ENCODE measurements around the gene OSBPL2. TPM values are rescaled to one million over a fixed set of nuclear protein-coding genes. Genes with fewer than 3 reads are reported as not detected.

The OSBPL2 gene
- total and polyA plus RNA-seq, 7 donors: 27.0 to 36.8 (median 31.7) TPM

DNA sequence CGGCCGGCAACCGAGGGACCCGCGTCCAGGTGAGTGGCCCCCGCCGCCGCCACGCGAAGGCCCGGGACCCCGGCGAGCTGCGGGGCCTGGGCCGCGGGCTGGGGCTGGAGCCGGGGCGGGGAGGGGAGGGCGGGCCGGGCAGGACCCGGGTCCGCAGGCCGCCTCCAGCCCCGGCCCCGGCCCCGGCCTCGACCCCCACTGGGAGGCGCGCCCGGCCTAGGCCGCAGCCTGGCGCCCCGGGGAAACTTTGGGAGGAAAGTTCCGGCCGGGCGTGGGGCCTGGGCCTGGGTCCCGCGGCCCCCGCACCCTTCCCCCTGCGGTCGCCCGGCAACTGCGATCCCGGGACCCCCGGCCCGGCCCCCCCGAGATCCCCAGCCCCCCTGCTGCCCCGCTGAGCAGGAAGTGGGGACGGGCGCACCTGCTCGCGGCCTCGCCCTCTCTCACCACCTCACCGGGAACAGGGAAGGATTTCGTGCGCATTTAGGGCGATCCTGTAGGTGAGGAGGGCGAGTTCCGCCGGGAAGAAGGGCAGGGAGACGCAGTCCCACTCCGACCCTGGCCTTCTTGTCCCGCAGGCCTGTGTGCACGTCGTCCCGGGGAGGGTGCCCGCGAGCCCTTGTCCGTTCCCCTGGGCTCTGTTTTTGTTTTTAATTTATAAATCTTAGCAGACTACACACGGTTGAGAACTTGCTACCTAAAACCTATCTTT lies 402 bp downstream of the OSBPL2 start:
- TF ChIP-seq POLR2AphosphoS5 (IDR thresholded peaks at IDR 0.05) (no peak), POLR2A (IDR thresholded peaks at IDR 0.05) (no peak), EP300 (IDR thresholded peaks at IDR 0.05) (no peak)
- TF ChIP-seq, protein P1, sequence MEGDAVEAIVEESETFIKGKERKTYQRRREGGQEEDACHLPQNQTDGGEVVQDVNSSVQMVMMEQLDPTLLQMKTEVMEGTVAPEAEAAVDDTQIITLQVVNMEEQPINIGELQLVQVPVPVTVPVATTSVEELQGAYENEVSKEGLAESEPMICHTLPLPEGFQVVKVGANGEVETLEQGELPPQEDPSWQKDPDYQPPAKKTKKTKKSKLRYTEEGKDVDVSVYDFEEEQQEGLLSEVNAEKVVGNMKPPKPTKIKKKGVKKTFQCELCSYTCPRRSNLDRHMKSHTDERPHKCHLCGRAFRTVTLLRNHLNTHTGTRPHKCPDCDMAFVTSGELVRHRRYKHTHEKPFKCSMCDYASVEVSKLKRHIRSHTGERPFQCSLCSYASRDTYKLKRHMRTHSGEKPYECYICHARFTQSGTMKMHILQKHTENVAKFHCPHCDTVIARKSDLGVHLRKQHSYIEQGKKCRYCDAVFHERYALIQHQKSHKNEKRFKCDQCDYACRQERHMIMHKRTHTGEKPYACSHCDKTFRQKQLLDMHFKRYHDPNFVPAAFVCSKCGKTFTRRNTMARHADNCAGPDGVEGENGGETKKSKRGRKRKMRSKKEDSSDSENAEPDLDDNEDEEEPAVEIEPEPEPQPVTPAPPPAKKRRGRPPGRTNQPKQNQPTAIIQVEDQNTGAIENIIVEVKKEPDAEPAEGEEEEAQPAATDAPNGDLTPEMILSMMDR (IDR thresholded peaks at IDR 0.05): no peak

DNA sequence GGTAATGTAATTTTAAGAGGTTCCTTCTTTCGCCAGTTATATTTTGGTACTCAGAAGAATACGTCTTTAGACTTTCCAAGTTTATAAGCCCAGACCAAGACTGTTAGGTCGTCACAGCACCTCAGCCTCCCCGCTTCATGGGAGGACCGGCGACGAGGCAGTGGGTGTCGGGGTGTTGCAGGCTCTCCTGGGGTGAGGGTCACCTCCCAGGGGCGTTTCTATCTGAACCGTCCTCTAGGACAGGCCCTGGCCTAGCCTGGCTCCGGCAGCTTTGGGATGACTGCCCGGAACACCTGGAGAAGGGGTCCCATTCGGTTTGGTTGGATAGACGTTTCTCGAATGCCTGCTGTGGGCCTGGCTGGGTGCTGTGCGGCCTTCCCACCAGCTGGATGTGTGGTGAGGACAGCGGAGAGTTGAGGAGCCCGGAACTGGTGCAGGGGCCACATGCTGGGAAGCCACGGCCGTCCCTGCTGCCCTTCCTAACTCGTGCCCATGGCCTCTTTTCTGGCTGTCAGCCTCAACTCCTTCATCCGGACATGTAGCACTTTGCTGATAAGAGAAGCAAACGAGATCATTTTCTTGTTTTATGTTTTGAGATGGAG lies 1.1 kb downstream of the OSBPL2 start:
- no peak for DNase-seq
- peak overlapping the region; percentile 62 to 96 (median 94) for H3K4me3 ChIP-seq
- 13 to 54% methylated on average over 23 of the region's 23 CpGs for WGBS, 2 donors

More for the DNA sequence above, 402 bp downstream of the OSBPL2 start:
- Histone ChIP-seq H3K27me3 (peaks cover 0 to 2% (median 0%) of the 10 kb centered on the region in 3 donors), H3K9me3 (no peaks in the 10 kb centered on the region), H3K4me1 (peaks cover 0 to 21% (median 20%) of the 10 kb centered on the region in 4 donors), H3K36me3 (peaks cover 0 to 5% (median 2%) of the 10 kb centered on the region in 4 donors), H3K27ac (peak overlapping the region; percentile 81 to 87 (median 85)), H3K4me3 (peak overlapping the region; percentile 62 to 96 (median 94))
- intact Hi-C loops (cut with DNase I): loop anchor here (1.0 to 5.0 kb wide), 3 partner anchors 55 to 149 kb away; partner anchors contain the start of genes MTG2, PSMA7, RPS21 and SS18L1
- WGBS, 2 donors: 1% methylated on average over 70 of the region's 70 CpGs
- DNase-seq: no peak

DNA sequence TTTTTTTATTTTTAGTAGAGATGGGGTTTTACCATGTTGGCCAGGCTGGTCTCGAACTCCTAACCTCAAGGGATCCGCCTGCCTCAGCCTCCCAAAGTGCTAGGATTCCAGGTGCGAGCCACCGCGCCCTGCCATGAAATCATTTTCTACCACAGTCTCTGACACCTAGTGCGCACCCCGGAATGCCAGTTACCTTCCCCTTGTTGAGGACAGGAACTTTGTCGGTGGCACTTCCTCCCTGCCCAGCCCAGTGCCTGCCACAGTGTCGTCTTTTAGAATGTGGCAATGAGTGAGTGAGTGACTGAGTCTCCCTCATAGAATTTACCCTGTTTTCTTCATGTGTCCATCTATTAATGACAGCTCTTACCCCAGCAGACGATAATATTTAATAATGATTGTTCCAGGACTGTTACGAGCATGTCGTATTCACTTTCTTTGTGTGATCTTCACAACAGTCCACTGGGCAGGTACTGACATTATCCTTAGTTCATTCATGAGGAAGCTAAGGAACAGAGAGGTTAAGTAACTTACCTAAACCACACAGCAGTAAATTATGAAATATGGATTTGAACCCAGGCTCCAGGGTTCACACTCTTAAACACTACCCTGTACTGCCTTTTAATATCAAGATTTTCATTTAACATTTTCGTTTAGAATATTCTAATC lies 1.8 kb downstream of the OSBPL2 start:
- Histone ChIP-seq H3K4me3 (no peak overlapping the region), H3K4me1 (peaks cover 0 to 21% (median 20%) of the 10 kb centered on the region in 4 donors), H3K27ac (no peak overlapping the region), H3K27me3 (no peaks in the 10 kb centered on the region), H3K36me3 (peaks cover 0 to 5% (median 2%) of the 10 kb centered on the region in 4 donors), H3K9me3 (no peaks in the 10 kb centered on the region)
- intact Hi-C loops (cut with DNase I): no loop called here
- TF ChIP-seq EP300 (IDR thresholded peaks at IDR 0.05) (no peak), POLR2A (IDR thresholded peaks at IDR 0.05) (no peak), POLR2AphosphoS5 (IDR thresholded peaks at IDR 0.05) (no peak)
- TF ChIP-seq, protein P1 (IDR thresholded peaks at IDR 0.05): no peak
- DNase-seq: no peak
- WGBS, 2 donors: 86 to 87% methylated on average over 13 of the region's 13 CpGs

More for the DNA sequence above, 1.1 kb downstream of the OSBPL2 start:
- no peaks in the 10 kb centered on the region for H3K9me3 ChIP-seq
- TF ChIP-seq POLR2A (IDR thresholded peaks at IDR 0.05) (no peak), POLR2AphosphoS5 (IDR thresholded peaks at IDR 0.05) (no peak), EP300 (IDR thresholded peaks at IDR 0.05) (no peak)
- TF ChIP-seq, protein P1 (IDR thresholded peaks at IDR 0.05): no peak
- H3K27me3 ChIP-seq: no peaks in the 10 kb centered on the region
- intact Hi-C loops (cut with DNase I): loop anchor here (5.0 kb wide), 2 partner anchors 97 to 148 kb away; partner anchors contain the start of genes PSMA7, RPS21 and SS18L1
- peaks cover 0 to 21% (median 20%) of the 10 kb centered on the region in 4 donors for H3K4me1 ChIP-seq
- H3K27ac ChIP-seq: peak overlapping the region; percentile 81 to 87 (median 85)
- H3K36me3 ChIP-seq: peaks cover 0 to 5% (median 2%) of the 10 kb centered on the region in 4 donors

DNA sequence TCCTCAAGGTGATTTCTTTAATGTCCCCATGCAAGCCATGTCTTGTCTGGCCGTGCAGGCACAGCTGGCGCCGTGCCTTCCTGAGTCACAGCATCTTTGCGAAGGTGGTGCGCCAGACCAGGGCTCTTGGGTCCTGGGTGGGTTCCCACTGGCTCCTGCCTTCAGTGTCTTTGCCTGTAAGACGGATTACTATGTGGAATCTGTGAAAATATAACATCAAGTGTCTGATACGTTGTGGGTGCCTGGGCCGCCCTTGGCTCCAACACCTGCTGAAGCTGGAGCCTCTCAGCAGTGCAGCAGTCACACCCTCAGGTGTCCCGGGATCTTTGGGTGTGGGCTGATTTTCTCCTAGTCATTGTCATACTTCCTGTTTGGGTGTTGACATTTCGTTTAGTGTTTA lies 3.2 kb downstream of the OSBPL2 start:
- Histone ChIP-seq H3K4me1 (peaks cover 0 to 26% (median 20%) of the 10 kb centered on the region in 4 donors), H3K36me3 (peaks cover 0 to 5% (median 2%) of the 10 kb centered on the region in 4 donors), H3K27ac (no peak overlapping the region), H3K4me3 (no peak overlapping the region), H3K9me3 (no peaks in the 10 kb centered on the region), H3K27me3 (no peaks in the 10 kb centered on the region)
- TF ChIP-seq EP300 (IDR thresholded peaks at IDR 0.05) (no peak), POLR2A (IDR thresholded peaks at IDR 0.05) (no peak), POLR2AphosphoS5 (IDR thresholded peaks at IDR 0.05) (no peak)
- TF ChIP-seq, protein P1 (IDR thresholded peaks at IDR 0.05): no peak
- intact Hi-C loops (cut with DNase I): no loop called here
- no peak for DNase-seq
- 24 to 66% methylated on average over 10 of the region's 10 CpGs for WGBS, 2 donors
